Medulla oblongata (tissue), 1 donor: ENCODE results near the gene HHAT.
"Not testable (repeated sequence)": the region's sequence is repeated elsewhere in the genome, so short reads cannot be mapped to it uniquely, and the experiment has no call there.

Source experiments
- DNase-seq: peaks from one replicate; pipeline ENCODE4 v3.0.0-alpha.2; 2015; ENCODE audit errors: extremely low spot score

Gene HHAT

GRCh38 chr1:210397252-210397651, 68.5 kb downstream of the HHAT start:
- no peak for DNase-seq

GRCh38 chr1:210397681-210398080, 69.0 kb downstream of the HHAT start:
- no peak for DNase-seq

GRCh38 chr1:210398466-210398865, 69.8 kb downstream of the HHAT start:
- DNase-seq: no peak

- peak; percentile 74 for DNase-seq
Observed at GRCh38 chr1:210400043-210400840, 71.5 kb downstream of the HHAT start.

- DNase-seq: no peak
Observed at GRCh38 chr1:210402560-210402959, 73.9 kb downstream of the HHAT start.

- DNase-seq: no peak
Observed at GRCh38 chr1:210405316-210405715, 76.6 kb downstream of the HHAT start.

GRCh38 chr1:210406341-210406740, 77.6 kb downstream of the HHAT start:
- DNase-seq: not testable (repeated sequence)

- DNase-seq: peak; percentile 80
Observed at GRCh38 chr1:210407207-210407886, 78.6 kb downstream of the HHAT start.

- DNase-seq: no peak
Observed at GRCh38 chr1:210407887-210408252, 79.2 kb downstream of the HHAT start.

- DNase-seq: no peak
Observed at GRCh38 chr1:210412240-210412639, 83.5 kb downstream of the HHAT start.

GRCh38 chr1:210413951-210414350, 85.2 kb downstream of the HHAT start:
- no peak for DNase-seq

GRCh38 chr1:210415846-210416448, 87.2 kb downstream of the HHAT start:
- no peak for DNase-seq

GRCh38 chr1:210416681-210417080, 88.0 kb downstream of the HHAT start:
- no peak for DNase-seq

GRCh38 chr1:210417881-210418280, 89.2 kb downstream of the HHAT start:
- DNase-seq: no peak

- DNase-seq: no peak
Observed at GRCh38 chr1:210418863-210419650, 90.4 kb downstream of the HHAT start.

- not testable (repeated sequence) for DNase-seq
Observed at GRCh38 chr1:210426696-210427095, 98.0 kb downstream of the HHAT start.

GRCh38 chr1:210428696-210429095, 100.0 kb downstream of the HHAT start:
- no peak for DNase-seq

- DNase-seq: no peak
Observed at GRCh38 chr1:210434223-210434622, 105.5 kb downstream of the HHAT start.

GRCh38 chr1:210437111-210437510, 108.4 kb downstream of the HHAT start:
- DNase-seq: no peak

GRCh38 chr1:210437781-210438180, 109.1 kb downstream of the HHAT start:
- DNase-seq: no peak

- DNase-seq: no peak
Observed at GRCh38 chr1:210438928-210439841, 110.5 kb downstream of the HHAT start.
